ENCODE measurements around the gene GOLGA8K. TPM values are rescaled to one million over a fixed set of nuclear protein-coding genes. Genes with fewer than 3 reads are reported as not detected.
A peak's percentile ranks its signal among the peaks of the same experiment; 100 is the strongest.
"Not testable (repeated sequence)": the region's sequence is repeated elsewhere in the genome, so short reads cannot be mapped to it uniquely, and the experiment has no call there.

The GOLGA8K gene
- total RNA-seq, 4 donors from 2014 or later, result 0.64 TPM; not detected in 3

DNA sequence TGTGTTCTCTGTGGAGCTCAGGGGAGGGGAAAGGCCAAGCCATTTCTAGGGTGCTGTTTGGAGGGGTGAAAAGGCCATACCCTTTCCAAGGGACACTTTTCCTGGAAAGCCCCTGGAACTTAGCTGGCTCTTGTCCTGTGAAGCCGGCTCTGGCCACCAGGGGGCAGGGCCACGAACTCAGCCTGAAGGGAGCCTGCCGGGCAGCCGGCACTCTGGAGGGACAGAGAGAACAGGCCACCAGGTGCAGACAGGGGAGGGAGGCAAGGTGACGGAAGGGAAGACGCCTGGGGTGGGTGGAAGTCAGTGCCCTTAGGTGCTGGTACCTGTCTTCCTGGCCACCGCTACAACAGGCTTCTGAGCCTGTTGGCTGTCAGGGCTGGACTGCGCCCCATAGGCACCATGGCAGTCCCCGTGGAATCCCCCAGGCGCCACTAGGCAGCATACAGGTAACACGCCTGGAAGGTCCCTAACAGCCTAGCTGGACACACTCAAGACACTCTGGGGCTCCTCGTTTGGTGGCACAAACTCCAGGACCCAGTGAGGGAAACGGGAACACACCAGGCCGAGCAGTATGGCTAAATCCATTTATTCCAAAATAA is 14.9 kb downstream of the GOLGA8K start:
- DNase-seq; H3K36me3 ChIP-seq; H3K4me1 ChIP-seq; H3K27ac ChIP-seq; in situ Hi-C loops (cut with MboI; ENCODE audit: low pct_ligation_motif_present in 1 of 4, low pct_unique_long_range_greater_than_20kb in 1 of 4, low sequenced_read_pairs in 3 of 4); intact Hi-C loops (cut with DNase I; ENCODE audit: low total_unique reads); H3K27me3 ChIP-seq; H3K9me3 ChIP-seq; H3K4me3 ChIP-seq: not testable (repeated sequence)
- WGBS, 2 donors (ENCODE audit: low coverage in 1 of 2), result no CpG with 5 or more reads among the region's 14 CpGs

DNA sequence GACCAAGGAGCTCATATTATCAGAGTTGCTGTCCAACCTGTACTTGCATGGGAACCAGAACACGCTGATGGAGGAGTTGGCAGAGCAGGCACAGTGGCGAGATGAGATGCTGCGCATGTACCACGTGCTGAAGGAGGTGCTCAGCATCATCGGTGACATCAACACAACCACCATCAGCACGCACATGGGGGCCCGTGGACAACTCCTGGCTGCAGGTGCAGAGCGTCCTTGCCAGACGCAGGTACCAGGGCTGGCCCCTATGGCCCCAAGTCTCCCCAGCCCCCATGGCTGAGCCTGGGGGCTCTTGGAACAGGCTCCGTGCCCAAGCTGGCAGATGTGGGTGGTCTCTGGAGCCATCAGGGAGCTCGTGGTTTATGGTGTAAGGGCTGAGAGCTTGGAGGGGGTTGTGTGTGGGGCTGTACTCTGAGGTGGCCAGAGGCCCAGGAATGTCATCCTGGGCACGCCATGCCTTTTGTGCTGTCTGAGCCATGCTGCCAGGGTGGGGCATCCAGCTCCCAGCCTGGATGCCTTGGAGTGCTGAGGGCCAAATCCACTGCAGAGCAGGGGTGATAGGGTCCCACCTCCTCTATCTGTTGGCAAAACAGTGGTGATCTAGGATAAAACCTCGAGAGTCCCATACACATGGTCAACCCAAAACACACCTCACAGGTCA is 17.1 kb downstream of the GOLGA8K start:
- DNase-seq; intact Hi-C loops (cut with DNase I; ENCODE audit: low total_unique reads); H3K4me3 ChIP-seq; H3K27me3 ChIP-seq; H3K36me3 ChIP-seq; H3K27ac ChIP-seq; H3K4me1 ChIP-seq; H3K9me3 ChIP-seq; in situ Hi-C loops (cut with MboI; ENCODE audit: low pct_ligation_motif_present in 1 of 4, low pct_unique_long_range_greater_than_20kb in 1 of 4, low sequenced_read_pairs in 3 of 4): not testable (repeated sequence)
- WGBS, 2 donors (ENCODE audit: low coverage in 1 of 2), result no CpG with 5 or more reads among the region's 13 CpGs

DNA sequence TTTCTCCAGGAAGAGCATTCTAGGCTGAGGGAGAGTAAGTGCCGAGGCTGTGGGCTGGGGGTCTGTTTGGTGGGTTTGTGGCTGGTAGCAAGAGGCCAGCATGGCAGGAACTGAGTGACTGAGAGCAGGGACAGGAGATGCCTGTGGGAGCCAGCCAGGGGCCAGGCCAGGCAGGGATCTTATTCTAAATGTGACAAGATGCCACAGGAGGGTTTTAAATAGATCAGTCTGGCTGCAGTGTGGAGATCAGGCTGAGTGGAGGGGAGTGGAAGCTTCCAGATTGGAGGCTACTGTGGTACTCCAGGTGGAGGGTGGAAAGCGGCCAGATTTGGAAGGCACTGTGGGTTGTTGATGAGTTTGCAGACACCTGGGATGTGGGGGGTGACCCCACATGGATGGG is 28.9 kb downstream of the GOLGA8K start:
- in situ Hi-C loops (cut with MboI; ENCODE audit: low pct_ligation_motif_present in 1 of 4, low pct_unique_long_range_greater_than_20kb in 1 of 4, low sequenced_read_pairs in 3 of 4); H3K9me3 ChIP-seq; H3K36me3 ChIP-seq; H3K4me1 ChIP-seq; intact Hi-C loops (cut with DNase I; ENCODE audit: low total_unique reads); H3K27me3 ChIP-seq; DNase-seq; H3K4me3 ChIP-seq; H3K27ac ChIP-seq: not testable (repeated sequence)
- WGBS, 2 donors (ENCODE audit: low coverage in 1 of 2), result no CpG with 5 or more reads among the region's 2 CpGs

DNA sequence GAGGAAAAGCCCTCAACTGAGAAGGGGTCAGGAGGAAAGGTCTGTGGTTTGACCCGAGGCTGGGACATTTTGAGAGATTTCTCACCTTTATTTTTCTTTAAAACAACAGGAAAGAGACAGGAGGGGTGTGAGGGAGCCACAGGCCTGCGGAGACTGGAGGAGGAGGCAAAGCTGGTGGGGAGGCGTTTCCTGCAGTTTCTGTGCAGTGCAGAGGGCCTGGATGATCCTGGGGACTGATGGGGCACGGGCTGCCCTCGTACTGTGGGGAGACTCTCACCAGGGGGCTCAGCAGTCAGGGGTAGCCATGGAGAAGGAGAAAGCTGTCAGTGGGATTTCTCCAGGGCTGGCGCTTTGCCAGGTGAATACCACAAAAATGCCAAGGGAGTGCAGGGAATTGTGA is 29.4 kb downstream of the GOLGA8K start:
- H3K4me3 ChIP-seq; H3K9me3 ChIP-seq; H3K4me1 ChIP-seq; intact Hi-C loops (cut with DNase I; ENCODE audit: low total_unique reads); DNase-seq; in situ Hi-C loops (cut with MboI; ENCODE audit: low pct_ligation_motif_present in 1 of 4, low pct_unique_long_range_greater_than_20kb in 1 of 4, low sequenced_read_pairs in 3 of 4); H3K36me3 ChIP-seq; H3K27ac ChIP-seq; H3K27me3 ChIP-seq: not testable (repeated sequence)
- WGBS, 2 donors (ENCODE audit: low coverage in 1 of 2), result no CpG with 5 or more reads among the region's 6 CpGs

DNA sequence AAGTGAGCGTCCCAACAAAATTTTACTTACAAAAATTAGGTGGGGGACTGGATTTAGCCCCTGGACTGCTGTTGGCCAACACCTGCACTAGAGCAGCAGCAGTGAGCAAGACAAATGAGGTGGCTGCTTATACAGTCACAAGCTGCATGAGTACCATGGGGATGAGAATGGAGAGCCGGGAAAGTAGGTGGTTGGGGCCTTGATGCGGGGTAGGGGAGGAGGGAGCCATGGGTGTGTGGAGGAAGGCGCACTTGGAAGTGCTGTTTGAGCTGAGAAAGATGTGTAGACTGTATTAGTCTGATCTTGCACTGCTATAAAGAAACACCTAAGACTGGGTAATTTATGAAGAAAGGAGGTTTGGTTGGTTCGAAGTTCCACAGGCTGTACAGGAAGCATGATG is 31.0 kb downstream of the GOLGA8K start:
- intact Hi-C loops (cut with DNase I; ENCODE audit: low total_unique reads); H3K4me3 ChIP-seq; H3K36me3 ChIP-seq; DNase-seq; H3K27ac ChIP-seq; H3K4me1 ChIP-seq; in situ Hi-C loops (cut with MboI; ENCODE audit: low pct_ligation_motif_present in 1 of 4, low pct_unique_long_range_greater_than_20kb in 1 of 4, low sequenced_read_pairs in 3 of 4); H3K27me3 ChIP-seq; H3K9me3 ChIP-seq: not testable (repeated sequence)
- WGBS, 2 donors (ENCODE audit: low coverage in 1 of 2), result 91% methylated on average over 3 of the region's 5 CpGs; no CpG with 5 or more reads in 1 of the 2 donors

DNA sequence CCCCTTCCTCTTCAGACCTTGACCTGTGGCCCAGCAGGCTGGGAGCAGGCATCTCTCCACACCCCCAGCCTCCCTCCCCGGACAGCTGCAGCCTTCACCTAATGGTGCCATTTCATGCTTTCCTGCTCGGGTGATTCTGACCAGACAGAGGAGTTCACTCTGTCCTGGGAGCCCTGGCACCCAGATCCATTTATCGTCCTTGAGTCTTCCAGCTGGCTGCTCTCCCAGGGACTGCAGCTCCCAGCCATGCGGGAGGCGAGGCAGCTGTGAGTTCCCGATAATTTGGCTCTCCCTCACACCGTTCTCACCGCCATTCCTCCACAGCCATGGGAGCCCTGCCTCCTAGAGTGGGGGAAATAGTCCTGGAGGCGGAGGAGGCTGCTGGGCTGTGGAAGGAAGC is 32.6 kb downstream of the GOLGA8K start:
- H3K4me3 ChIP-seq; in situ Hi-C loops (cut with MboI; ENCODE audit: low pct_ligation_motif_present in 1 of 4, low pct_unique_long_range_greater_than_20kb in 1 of 4, low sequenced_read_pairs in 3 of 4); DNase-seq; H3K27me3 ChIP-seq; intact Hi-C loops (cut with DNase I; ENCODE audit: low total_unique reads); H3K36me3 ChIP-seq; H3K4me1 ChIP-seq; H3K27ac ChIP-seq; H3K9me3 ChIP-seq: not testable (repeated sequence)
- WGBS, 2 donors (ENCODE audit: low coverage in 1 of 2), result no CpG with 5 or more reads among the region's 9 CpGs

DNA sequence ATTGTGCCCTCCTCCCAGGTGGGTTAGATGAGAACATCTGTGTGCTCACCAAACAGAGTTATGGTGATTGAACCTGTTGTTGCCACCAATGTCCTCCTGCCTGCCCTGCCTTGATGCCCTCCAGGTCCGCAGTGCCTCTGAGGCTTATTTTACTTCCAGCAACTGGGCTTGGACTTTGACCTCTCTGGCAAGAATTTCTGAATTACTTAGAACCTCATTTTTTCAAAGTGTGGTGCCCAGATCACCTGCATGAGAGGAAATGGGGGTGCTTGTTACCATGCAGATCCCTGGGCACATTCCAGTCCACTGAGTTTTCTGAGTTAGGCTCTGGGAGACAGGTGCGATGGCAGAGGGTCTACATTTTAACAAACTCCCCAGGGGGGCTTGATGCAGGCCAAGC is 33.0 kb downstream of the GOLGA8K start:
- H3K27ac ChIP-seq; H3K4me1 ChIP-seq; H3K4me3 ChIP-seq; H3K27me3 ChIP-seq; in situ Hi-C loops (cut with MboI; ENCODE audit: low pct_ligation_motif_present in 1 of 4, low pct_unique_long_range_greater_than_20kb in 1 of 4, low sequenced_read_pairs in 3 of 4); H3K9me3 ChIP-seq; intact Hi-C loops (cut with DNase I; ENCODE audit: low total_unique reads); H3K36me3 ChIP-seq; DNase-seq: not testable (repeated sequence)
- no CpG with 5 or more reads among the region's 2 CpGs for WGBS, 2 donors (ENCODE audit: low coverage in 1 of 2)

DNA sequence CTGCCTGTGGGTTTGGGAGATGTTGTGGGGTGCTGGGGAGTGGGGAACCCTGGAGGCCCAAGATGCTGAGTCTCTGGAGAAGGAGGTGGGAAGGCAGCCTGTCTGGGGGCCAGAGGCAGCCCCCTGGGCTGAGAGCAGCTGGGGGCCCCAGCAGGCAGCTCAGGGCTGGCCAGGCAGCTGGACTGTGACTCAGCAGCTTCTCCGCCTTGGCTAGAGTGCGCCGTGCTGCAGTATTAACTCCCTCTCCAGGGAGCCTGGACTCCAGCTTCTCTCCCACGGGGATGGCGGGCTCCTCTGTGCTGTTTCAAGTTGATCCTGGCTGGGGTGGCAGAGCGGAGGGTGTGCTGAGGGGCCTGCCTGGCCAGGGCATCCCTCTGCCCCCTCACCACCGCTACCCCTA is 36.6 kb downstream of the GOLGA8K start:
- intact Hi-C loops (cut with DNase I; ENCODE audit: low total_unique reads); H3K9me3 ChIP-seq; H3K27me3 ChIP-seq; H3K36me3 ChIP-seq; H3K27ac ChIP-seq; H3K4me1 ChIP-seq; DNase-seq; H3K4me3 ChIP-seq; in situ Hi-C loops (cut with MboI; ENCODE audit: low pct_ligation_motif_present in 1 of 4, low pct_unique_long_range_greater_than_20kb in 1 of 4, low sequenced_read_pairs in 3 of 4): not testable (repeated sequence)
- no CpG with 5 or more reads among the region's 7 CpGs for WGBS, 2 donors (ENCODE audit: low coverage in 1 of 2)

DNA sequence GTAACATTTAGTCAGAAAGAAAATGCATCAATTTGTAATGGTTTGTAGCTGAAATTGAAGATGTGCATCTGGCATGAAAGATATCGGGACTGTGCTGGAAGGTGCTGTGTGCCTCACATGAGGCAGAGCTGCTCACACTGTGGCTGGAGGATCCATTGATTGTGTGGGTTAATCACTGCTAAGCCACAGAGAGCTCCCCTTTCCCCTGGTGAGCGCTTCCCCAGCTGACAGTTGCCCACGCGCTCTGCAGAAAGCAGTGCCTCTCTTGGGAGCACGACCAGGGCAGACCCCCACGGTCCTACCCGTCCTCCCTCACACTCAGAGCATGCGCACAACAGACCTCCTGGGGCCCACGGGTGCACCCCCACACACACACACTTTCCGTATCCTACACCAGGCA is 37.1 kb downstream of the GOLGA8K start:
- H3K4me1 ChIP-seq; H3K27me3 ChIP-seq; H3K4me3 ChIP-seq; H3K36me3 ChIP-seq; H3K9me3 ChIP-seq; H3K27ac ChIP-seq; DNase-seq; in situ Hi-C loops (cut with MboI; ENCODE audit: low pct_ligation_motif_present in 1 of 4, low pct_unique_long_range_greater_than_20kb in 1 of 4, low sequenced_read_pairs in 3 of 4); intact Hi-C loops (cut with DNase I; ENCODE audit: low total_unique reads): not testable (repeated sequence)
- WGBS, 2 donors (ENCODE audit: low coverage in 1 of 2), result no CpG with 5 or more reads among the region's 10 CpGs

DNA sequence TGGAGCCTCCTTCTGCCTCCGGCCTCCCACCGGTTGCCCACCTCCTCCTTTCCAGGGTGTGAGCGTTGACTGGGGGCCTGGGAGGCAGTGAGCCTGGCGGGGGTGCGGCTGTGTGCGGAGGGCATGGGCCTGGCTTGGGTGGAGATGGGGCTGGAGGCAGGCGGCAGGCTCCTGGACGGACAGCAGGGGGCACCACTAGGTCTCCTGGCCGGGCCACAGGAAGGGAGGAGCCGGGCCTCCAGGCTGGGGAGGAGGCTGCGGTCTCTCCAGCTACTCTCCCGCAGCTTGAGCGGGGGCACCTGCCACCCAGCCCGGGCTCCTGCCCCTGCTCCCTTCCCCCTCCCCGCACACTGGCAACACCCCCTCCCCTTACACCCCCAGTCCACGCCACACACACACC is 38.1 kb downstream of the GOLGA8K start:
- H3K4me3 ChIP-seq; in situ Hi-C loops (cut with MboI; ENCODE audit: low pct_ligation_motif_present in 1 of 4, low pct_unique_long_range_greater_than_20kb in 1 of 4, low sequenced_read_pairs in 3 of 4); H3K4me1 ChIP-seq; H3K36me3 ChIP-seq; H3K9me3 ChIP-seq; intact Hi-C loops (cut with DNase I; ENCODE audit: low total_unique reads); H3K27me3 ChIP-seq; H3K27ac ChIP-seq: not testable (repeated sequence)
- WGBS, 2 donors (ENCODE audit: low coverage in 1 of 2), result no CpG with 5 or more reads among the region's 16 CpGs
- DNase-seq, result peak; percentile 12

DNA sequence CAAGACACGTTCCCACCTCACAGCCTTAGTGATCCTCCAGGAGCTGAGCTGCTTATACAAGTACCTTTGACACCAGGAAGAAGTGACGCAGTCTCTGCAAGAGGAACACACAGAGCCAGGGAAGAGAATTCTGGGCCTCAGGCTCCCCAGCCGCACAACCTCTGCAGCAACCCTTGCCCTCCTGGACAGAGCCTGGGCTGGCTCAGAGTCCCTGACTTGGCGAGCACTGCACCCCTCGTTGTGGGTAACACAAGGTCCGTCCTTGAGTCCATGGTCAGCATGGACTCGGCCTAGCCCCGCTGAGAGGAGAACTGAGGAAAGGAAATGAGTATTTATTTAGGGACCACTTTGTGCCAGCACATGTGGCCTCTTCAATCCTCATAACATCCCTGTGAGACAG is 39.6 kb downstream of the GOLGA8K start:
- H3K4me1 ChIP-seq; H3K27me3 ChIP-seq; intact Hi-C loops (cut with DNase I; ENCODE audit: low total_unique reads); H3K4me3 ChIP-seq; H3K36me3 ChIP-seq; H3K27ac ChIP-seq; H3K9me3 ChIP-seq; DNase-seq; in situ Hi-C loops (cut with MboI; ENCODE audit: low pct_ligation_motif_present in 1 of 4, low pct_unique_long_range_greater_than_20kb in 1 of 4, low sequenced_read_pairs in 3 of 4): not testable (repeated sequence)
- 90% methylated on average over 2 of the region's 8 CpGs; no CpG with 5 or more reads in 1 of the 2 donors for whole genome bisulfite sequencing, 2 donors (ENCODE audit: low coverage in 1 of 2)

Measured in transverse colon (tissue), 4 donors.